Activated effector memory CD4-positive, alpha-beta T cell treated with anti-CD3 and anti-CD28 coated beads, Interleukin-2, amount 50 U/mL, for 16 hours (primary cell): ENCODE measurements around the gene ASB9.
"Not testable (repeated sequence)": the region's sequence is repeated elsewhere in the genome, so short reads cannot be mapped to it uniquely, and the experiment has no call there.

Experiments used
- DNase-seq: peaks from one replicate; pipeline ENCODE4 v3.0.0-alpha.2; 2020

ASB9 gene

GRCh38 chrX:15240414-15240813 is 29.5 kb downstream of the ASB9 start:
- DNase-seq = no peak

- DNase-seq = no peak
These were observed 33.7 kb downstream of the ASB9 start for GRCh38 chrX:15236146-15236545.

GRCh38 chrX:15235001-15235400 is 34.9 kb downstream of the ASB9 start:
- no peak for DNase-seq

GRCh38 chrX:15233416-15234015 is 36.4 kb downstream of the ASB9 start:
- no peak for DNase-seq

- DNase-seq = no peak
These were observed 45.1 kb downstream of the ASB9 start for GRCh38 chrX:15224747-15225146.

- no peak for DNase-seq
These were observed 48.6 kb downstream of the ASB9 start for GRCh38 chrX:15221321-15221720.

GRCh38 chrX:15217161-15217560 is 52.7 kb downstream of the ASB9 start:
- no peak for DNase-seq

GRCh38 chrX:15216280-15216679 is 53.6 kb downstream of the ASB9 start:
- DNase-seq = no peak

GRCh38 chrX:15215366-15215765 is 54.5 kb downstream of the ASB9 start:
- DNase-seq = no peak

GRCh38 chrX:15214588-15214987 is 55.3 kb downstream of the ASB9 start:
- DNase-seq = no peak

- no peak for DNase-seq
These were observed 60.8 kb downstream of the ASB9 start for GRCh38 chrX:15209096-15209495.

- no peak for DNase-seq
These were observed 61.9 kb downstream of the ASB9 start for GRCh38 chrX:15207994-15208393.

GRCh38 chrX:15207384-15207783 is 62.5 kb downstream of the ASB9 start:
- DNase-seq = no peak

GRCh38 chrX:15206306-15206705 is 63.6 kb downstream of the ASB9 start:
- no peak for DNase-seq

GRCh38 chrX:15204130-15204751 is 65.6 kb downstream of the ASB9 start:
- no peak for DNase-seq

- DNase-seq = no peak
These were observed 66.2 kb downstream of the ASB9 start for GRCh38 chrX:15203694-15204093.

- no peak for DNase-seq
These were observed 67.3 kb downstream of the ASB9 start for GRCh38 chrX:15202454-15203177.

- DNase-seq = no peak
These were observed 69.0 kb downstream of the ASB9 start for GRCh38 chrX:15200871-15201270.

GRCh38 chrX:15198608-15199202 is 71.2 kb downstream of the ASB9 start:
- not testable (repeated sequence) for DNase-seq

- DNase-seq = no peak
These were observed 75.7 kb downstream of the ASB9 start for GRCh38 chrX:15194146-15194545.
